Measurements from ENCODE around the gene ERCC5. TPM values are rescaled to one million over a fixed set of nuclear protein-coding genes. Genes with fewer than 3 reads are reported as not detected.

Gene ERCC5
- total and polyA plus RNA-seq, 2 of the 8 experiments (the other 6 are each of a cell fraction or from before 2014, with no cell fraction given): 3.8 to 24.4 TPM

DNA sequence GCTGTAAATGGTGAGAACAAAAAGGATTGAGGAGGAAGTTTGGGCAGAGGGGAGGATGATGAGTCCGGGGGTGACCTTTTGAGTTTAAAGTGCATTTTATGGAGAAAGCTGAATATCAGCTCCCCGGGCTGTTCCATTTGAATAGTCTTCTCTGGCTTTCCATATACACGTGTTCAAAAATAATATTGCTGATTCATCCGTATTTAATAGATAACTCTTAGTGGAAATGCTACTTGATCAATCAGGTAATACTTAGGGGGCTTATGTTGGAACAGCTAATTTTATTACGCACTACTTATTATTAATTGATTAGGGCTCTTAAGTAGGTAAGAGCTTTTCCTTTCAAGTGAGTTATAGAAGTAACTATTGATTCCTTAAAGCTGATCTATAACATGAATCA lies 76.4 kb downstream of the ERCC5 start:
- ChIA-PET POLR2A (ENCODE audit: partially characterized antibody) (no interaction called here), CTCF (ENCODE audit: partially characterized antibody) (interaction anchor here (0.6 to 1.0 kb wide), 3 partner anchors 52 to 218 kb away, joined by 3 read pairs; no protein-coding TSS in a partner anchor)
- H3K18ac ChIP-seq (ENCODE audit: extremely low read depth, low read length): no peak overlapping the region
- H3K4me3 ChIP-seq (ENCODE audit: extremely low read depth in 1 of 4, insufficient read depth in 2 of 4, low read depth in 3 of 4, low read length in 4 of 4): no peak overlapping the region
- 95% methylated on average over 5 of the region's 5 CpGs; no CpG with 5 or more reads in 1 of the 2 experiments for WGBS, 2 experiments (ENCODE audit: extremely low coverage in 1 of 2, insufficient coverage in 1 of 2, insufficient read length in 1 of 2, insufficient replicate concordance in 2 of 2, low coverage in 1 of 2, low lambda C conversion rate in 2 of 2, missing lambda C conversion rate in 1 of 2)
- H3K4me2 ChIP-seq (ENCODE audit: insufficient read depth in 1 of 2, low read depth in 2 of 2, low read length in 2 of 2): no peak overlapping the region
- H2BK20ac ChIP-seq (ENCODE audit: low read length): no peak overlapping the region
- no peak overlapping the region for H3K4ac ChIP-seq (replicated peaks; ENCODE audit: insufficient read length, low read depth, low read length)
- H4K20me1 ChIP-seq (replicated peaks in 1 of 2; ENCODE audit: control insufficient read depth in 1 of 2, insufficient read depth in 2 of 2, low read length in 2 of 2): no peaks in the 10 kb centered on the region
- H3K36me3 ChIP-seq (ENCODE audit: control insufficient read depth in 2 of 4, insufficient read depth in 4 of 4, low read length in 3 of 4): no peaks in the 10 kb centered on the region
- no peak overlapping the region for H2AFZ ChIP-seq (ENCODE audit: low read length)
- H2BK15ac ChIP-seq (ENCODE audit: low read length): no peak overlapping the region
- H2AK5ac ChIP-seq (ENCODE audit: low read depth, low read length): no peak overlapping the region
- peaks cover 0 to 2% of the 10 kb centered on the region in 2 experiments; a peak in 1 of 4 replicates for H3K9me3 ChIP-seq (ENCODE audit: insufficient read depth in 2 of 2, low read depth in 1 of 2, low read length in 1 of 2)
- no peak overlapping the region for H3K14ac ChIP-seq (ENCODE audit: insufficient read length)
- no peaks in the 10 kb centered on the region for H3K27me3 ChIP-seq (replicated peaks in 1 of 4; ENCODE audit: control insufficient read depth in 3 of 4, extremely low read depth in 1 of 4, insufficient read depth in 3 of 4, low read length in 3 of 4)
- no peak overlapping the region for H4K5ac ChIP-seq (ENCODE audit: insufficient read length, low read depth, low read length)
- no peaks in the 10 kb centered on the region; the same call in 1 of the 2 replicates for H3K23me2 ChIP-seq (ENCODE audit: low read depth, low read length)
- no peak overlapping the region for H3K27ac ChIP-seq (ENCODE audit: low read depth, low read length)
- H2BK120ac ChIP-seq (replicated peaks; ENCODE audit: low read depth, low read length): no peak overlapping the region
- no peak overlapping the region for H4K91ac ChIP-seq (replicated peaks; ENCODE audit: insufficient read length, low read length)
- H2BK12ac ChIP-seq (ENCODE audit: low read depth, low read length): no peak overlapping the region
- FAIRE-seq (no peak), DNase-seq (ENCODE audit: low read depth in 1 of 2, low spot score in 2 of 2) (no peak)
- H4K8ac ChIP-seq (ENCODE audit: extremely low read depth, insufficient read depth, low read length): no peak overlapping the region
- H3K4me1 ChIP-seq (replicated peaks in 1 of 4; ENCODE audit: control insufficient read depth in 3 of 4, insufficient read depth in 4 of 4, low read length in 3 of 4): no peaks in the 10 kb centered on the region
- no peak overlapping the region for H3K9ac ChIP-seq (replicated peaks in 1 of 4; ENCODE audit: extremely low read depth in 1 of 4, low read depth in 3 of 4, low read length in 3 of 4)
- H3K79me1 ChIP-seq (ENCODE audit: low read depth, low read length): no peaks in the 10 kb centered on the region
- no peak overlapping the region for H3K56ac ChIP-seq (replicated peaks; ENCODE audit: insufficient read length, low read depth, low read length)
- no peak overlapping the region for H2BK5ac ChIP-seq (ENCODE audit: low read depth, low read length)
- no peak overlapping the region for H3K23ac ChIP-seq (ENCODE audit: insufficient read length)
- H3K79me2 ChIP-seq (ENCODE audit: control insufficient read depth in 1 of 2, insufficient read depth in 2 of 2, low read length in 2 of 2): no peaks in the 10 kb centered on the region
- no peak for TF ChIP-seq ASH2L (IDR thresholded peaks at IDR 0.05; ENCODE audit: low read length)
- no peak for TF ChIP-seq RFX5 (IDR thresholded peaks at IDR 0.05; ENCODE audit: borderline replicate concordance, low read depth, low read length)
- TF ChIP-seq POLR2AphosphoS5 (IDR thresholded peaks at IDR 0.05; ENCODE audit: low read depth, low read length): no peak
- TF ChIP-seq CHD2 (IDR thresholded peaks at IDR 0.05; ENCODE audit: low read length): no peak
- no peak for TF ChIP-seq SP2 (IDR thresholded peaks at IDR 0.05; ENCODE audit: low read length)
- TF ChIP-seq JUN (IDR thresholded peaks at IDR 0.05; ENCODE audit: low read depth, low read length): no peak
- no peak for TF ChIP-seq RBBP5 (IDR thresholded peaks at IDR 0.05; ENCODE audit: borderline replicate concordance, low read depth, low read length)
- no peak for TF ChIP-seq CREB1 (IDR thresholded peaks at IDR 0.05)
- no peak for TF ChIP-seq BRCA1 (IDR thresholded peaks at IDR 0.05; ENCODE audit: low read depth, low read length)
- no peak for TF ChIP-seq ZNF274 (IDR thresholded peaks at IDR 0.05; ENCODE audit: borderline replicate concordance, extremely low read depth, low read length)
- no peak for TF ChIP-seq EGR1 (IDR thresholded peaks at IDR 0.05; ENCODE audit: borderline replicate concordance, low read depth, low read length)
- TF ChIP-seq, protein P1, sequence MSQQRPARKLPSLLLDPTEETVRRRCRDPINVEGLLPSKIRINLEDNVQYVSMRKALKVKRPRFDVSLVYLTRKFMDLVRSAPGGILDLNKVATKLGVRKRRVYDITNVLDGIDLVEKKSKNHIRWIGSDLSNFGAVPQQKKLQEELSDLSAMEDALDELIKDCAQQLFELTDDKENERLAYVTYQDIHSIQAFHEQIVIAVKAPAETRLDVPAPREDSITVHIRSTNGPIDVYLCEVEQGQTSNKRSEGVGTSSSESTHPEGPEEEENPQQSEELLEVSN (IDR thresholded peaks at IDR 0.05): no peak
- TF ChIP-seq YY1 (IDR thresholded peaks at IDR 0.05; ENCODE audit: low read depth, low read length): no peak
- no peak for TF ChIP-seq EZH2 (IDR thresholded peaks at IDR 0.05; ENCODE audit: low read depth, low read length, severe bottlenecking)
- TF ChIP-seq SIRT6 (IDR thresholded peaks at IDR 0.05; ENCODE audit: low read length): no peak
- no peak for TF ChIP-seq CBX5 (IDR thresholded peaks at IDR 0.05; ENCODE audit: low read depth, low read length)
